AG10803 (cell line): ENCODE data around the gene SERPINA9.

Experiments
- DNase-seq: peaks from one replicate; pipeline ENCODE4 v3.0.0; 2010; ENCODE audit warnings: low read depth
- H3K4me3 ChIP-seq: 2 replicates; pipeline ENCODE4 v1.5.1; 2011; ENCODE audit warnings: mild to moderate bottlenecking, low read length, control low read depth
- CTCF ChIP-seq: conservative IDR thresholded peaks from 2 replicates; pipeline ENCODE4 v1.5.1; 2011; ENCODE audit warnings: mild to moderate bottlenecking, low read length, control low read depth, inconsistent platforms

Gene SERPINA9

GRCh38 chr14:94445003-94445402 lies 31.0 kb downstream of the SERPINA9 start:
- DNase-seq, result no peak
- no peak overlapping the region for H3K4me3 ChIP-seq

GRCh38 chr14:94441531-94442205 lies 34.3 kb downstream of the SERPINA9 start:
- no peak for TF ChIP-seq CTCF
- no peak for DNase-seq
- H3K4me3 ChIP-seq, result no peak overlapping the region

More at GRCh38 chr14:94445003-94445402, 31.0 kb downstream of the SERPINA9 start:
- no peak for TF ChIP-seq CTCF

GRCh38 chr14:94441130-94441529 lies 34.9 kb downstream of the SERPINA9 start:
- no peak overlapping the region for H3K4me3 ChIP-seq
- no peak for TF ChIP-seq CTCF
- DNase-seq, result no peak

- DNase-seq, result no peak
- no peak overlapping the region for H3K4me3 ChIP-seq
- TF ChIP-seq CTCF, result no peak
Observed at GRCh38 chr14:94439453-94440057, 36.4 kb downstream of the SERPINA9 start.

- no peak overlapping the region for H3K4me3 ChIP-seq
- DNase-seq, result no peak
- no peak for TF ChIP-seq CTCF
Observed at GRCh38 chr14:94428610-94429009, 47.4 kb downstream of the SERPINA9 start.

- no peak for TF ChIP-seq CTCF
- DNase-seq, result no peak
- H3K4me3 ChIP-seq, result no peak overlapping the region
Observed at GRCh38 chr14:94427016-94427613, 48.9 kb downstream of the SERPINA9 start.

- H3K4me3 ChIP-seq, result no peak overlapping the region
- TF ChIP-seq CTCF, result no peak
- no peak for DNase-seq
Observed at GRCh38 chr14:94426526-94426925, 49.5 kb downstream of the SERPINA9 start.
